GM08714 (cell line): ENCODE measurements around the gene PFN1.
A peak's percentile ranks its signal among the peaks of the same experiment; 100 is the strongest.

ENCODE experiments used
- H3K4me3 ChIP-seq: fragments of 200-500 bp; sonication (Bioruptor generic); 2 replicates; pipeline ENCODE4 v1.5.1; 2014; ENCODE audit warnings: mild to moderate bottlenecking, low read length, inconsistent platforms
- ZNF274 ChIP-seq: IDR thresholded peaks from 2 replicates; pipeline ENCODE4 v1.6.1; 2012; ENCODE audit warnings: mild to moderate bottlenecking, low read depth, low read length

Gene PFN1

GRCh38 chr17:4944163-4944553, 4.2 kb downstream of the PFN1 start:
- TF ChIP-seq ZNF274, result no peak
- peak overlapping the region; percentile 95; the same call in 1 of the 2 replicates for H3K4me3 ChIP-seq

GRCh38 chr17:4942760-4943508, 5.4 kb downstream of the PFN1 start:
- TF ChIP-seq ZNF274, result no peak
- no peak overlapping the region for H3K4me3 ChIP-seq

GRCh38 chr17:4941319-4941610, 7.1 kb downstream of the PFN1 start:
- no peak for TF ChIP-seq ZNF274
- H3K4me3 ChIP-seq, result peak overlapping the region; percentile 82

- peak overlapping the region; percentile 82 for H3K4me3 ChIP-seq
- no peak for TF ChIP-seq ZNF274
Observed at GRCh38 chr17:4940555-4941318, 7.6 kb downstream of the PFN1 start.

GRCh38 chr17:4939796-4940554, 8.4 kb downstream of the PFN1 start, which contains the start of the genes RNF167 and SLC25A11:
RNF167 (plus strand) TSS chr17:4940268; CDS start chr17:4940910, 642 bp downstream.
SLC25A11 (minus strand) TSS chr17:4940046; CDS start chr17:4939910, 136 bp downstream.
- no peak for TF ChIP-seq ZNF274
- H3K4me3 ChIP-seq, result peak within 1 kb of the TSS; percentile 86

GRCh38 chr17:4939546-4939795, 8.9 kb downstream of the PFN1 start:
- H3K4me3 ChIP-seq, result peak overlapping the region; percentile 86
- TF ChIP-seq ZNF274, result no peak

GRCh38 chr17:4938688-4939545, 9.4 kb downstream of the PFN1 start:
- peak overlapping the region; percentile 86 for H3K4me3 ChIP-seq
- no peak for TF ChIP-seq ZNF274

GRCh38 chr17:4938069-4938491, 10.2 kb downstream of the PFN1 start:
- TF ChIP-seq ZNF274, result no peak

GRCh38 chr17:4937553-4937952, 10.8 kb downstream of the PFN1 start:
- TF ChIP-seq ZNF274, result no peak
- no peak overlapping the region for H3K4me3 ChIP-seq

More at GRCh38 chr17:4938069-4938491, 10.2 kb downstream of the PFN1 start:
- H3K4me3 ChIP-seq, result no peak overlapping the region

- no peak for TF ChIP-seq ZNF274
- no peak overlapping the region for H3K4me3 ChIP-seq
Observed at GRCh38 chr17:4936436-4936835, 11.9 kb downstream of the PFN1 start.

GRCh38 chr17:4935650-4936049, 12.7 kb downstream of the PFN1 start:
- H3K4me3 ChIP-seq, result no peak overlapping the region
- no peak for TF ChIP-seq ZNF274

- no peak overlapping the region for H3K4me3 ChIP-seq
- TF ChIP-seq ZNF274, result no peak
Observed at GRCh38 chr17:4934173-4934979, 14.0 kb downstream of the PFN1 start.

- H3K4me3 ChIP-seq, result no peak overlapping the region
- no peak for TF ChIP-seq ZNF274
Observed at GRCh38 chr17:4933646-4934045, 14.7 kb downstream of the PFN1 start.
